GM12891 (cell line): ENCODE measurements around the gene STARD13.

Experiments
- PAX5 ChIP-seq: IDR thresholded peaks from 2 replicates; pipeline ENCODE4 v1.6.1; 2011; ENCODE audit warnings: low read length, moderate library complexity, mild to moderate bottlenecking; ENCODE audit not compliant: insufficient read depth, severe bottlenecking
- POLR2A ChIP-seq: IDR thresholded peaks from 2 replicates; pipeline ENCODE4 v1.6.1; 2011; ENCODE audit warnings: low read depth, low read length, control low read depth
- POLR2AphosphoS5 ChIP-seq: IDR thresholded peaks from 2 replicates; pipeline ENCODE4 v1.6.1; 2011; ENCODE audit warnings: low read depth, low read length, control low read depth
- POU2F2 ChIP-seq: IDR thresholded peaks from 2 replicates; pipeline ENCODE4 v1.6.1; 2011; ENCODE audit warnings: low read depth, mild to moderate bottlenecking, control low read depth, low read length, moderate library complexity
- SPI1 ChIP-seq: IDR thresholded peaks from 2 replicates; pipeline ENCODE4 v1.6.1; 2011; ENCODE audit warnings: low read depth, low read length, control low read depth
- TAF1 ChIP-seq: IDR thresholded peaks from 2 replicates; pipeline ENCODE4 v1.6.1; 2011; ENCODE audit warnings: low read depth, low read length, control low read depth

- TF ChIP-seq TAF1 (no peak), POLR2AphosphoS5 (no peak), POLR2A (no peak), POU2F2 (no peak), SPI1 (no peak), PAX5 (no peak)
These were observed 26.8 kb downstream of the STARD13 start for GRCh38 chr13:33258808-33259193.
